IPS DF 6.9 (cell line): Measurements from ENCODE around the gene THSD4.

ENCODE experiments used
- DNase-seq: peaks from one replicate; pipeline ENCODE4 v3.0.0-alpha.2; 2013; ENCODE audit warnings: low read depth, low spot score
- H3K27ac ChIP-seq: one replicate; pipeline ENCODE4 v1.5.1; 2013; ENCODE audit warnings: low read length, control low read depth
- H3K27me3 ChIP-seq: 2 replicates; pipeline ENCODE4 v1.6.1; 2013; ENCODE audit warnings: mild to moderate bottlenecking, low read length; ENCODE audit not compliant: control insufficient read depth, insufficient read depth
- H3K36me3 ChIP-seq: 2 replicates; pipeline ENCODE4 v1.6.1; 2013; ENCODE audit warnings: low read length; ENCODE audit not compliant: control insufficient read depth, insufficient read depth
- H3K4me1 ChIP-seq: 2 replicates; pipeline ENCODE4 v1.6.1; 2013; ENCODE audit warnings: low read length; ENCODE audit not compliant: control insufficient read depth, insufficient read depth
- H3K4me3 ChIP-seq: 2 replicates; pipeline ENCODE4 v1.5.1; 2013; ENCODE audit warnings: mild to moderate bottlenecking, low read length
- H3K9me3 ChIP-seq: 2 replicates; pipeline ENCODE4 v1.6.1; 2013; ENCODE audit warnings: low read length, inconsistent platforms; ENCODE audit not compliant: control insufficient read depth, insufficient read depth
- WGBS: extraction: QIAGEN DNeasy Blood & Tissue Kit; methylation state at CpG from one replicate; pipeline ENCODE4 v1.1.7; 2013; ENCODE audit warnings: mixed read lengths, missing lambda C conversion rate; ENCODE audit not compliant: insufficient read length, insufficient coverage; 5-methylcytosine and 5-hydroxymethylcytosine counted together

The THSD4 gene

GRCh38 chr15:71611553-71612396 is 496.5 kb downstream of the THSD4 start:
- Histone ChIP-seq H3K4me3 (no peak overlapping the region), H3K27ac (no peak overlapping the region), H3K9me3 (no peaks in the 10 kb centered on the region), H3K4me1 (peaks cover 6% of the 10 kb centered on the region; the same call in 1 of the 2 replicates), H3K36me3 (no peaks in the 10 kb centered on the region), H3K27me3 (no peaks in the 10 kb centered on the region)
- DNase-seq = no peak
- no CpG with 5 or more reads among the region's 6 CpGs for WGBS

GRCh38 chr15:71612397-71612722 is 497.1 kb downstream of the THSD4 start:
- no CpG with 5 or more reads among the region's 1 CpG for WGBS
- H3K27ac ChIP-seq = no peak overlapping the region

GRCh38 chr15:71612869-71613268 is 497.6 kb downstream of the THSD4 start:
- no peak overlapping the region for H3K27ac ChIP-seq
- no CpG with 5 or more reads among the region's 2 CpGs for WGBS
- H3K9me3 ChIP-seq = no peaks in the 10 kb centered on the region
- no peak for DNase-seq
- H3K4me3 ChIP-seq = no peak overlapping the region
- H3K4me1 ChIP-seq = peaks cover 6% of the 10 kb centered on the region; the same call in 1 of the 2 replicates
- no peaks in the 10 kb centered on the region for H3K27me3 ChIP-seq
- H3K36me3 ChIP-seq = no peaks in the 10 kb centered on the region

More at GRCh38 chr15:71612397-71612722, 497.1 kb downstream of the THSD4 start:
- Histone ChIP-seq H3K4me1 (peaks cover 6% of the 10 kb centered on the region; the same call in 1 of the 2 replicates), H3K27me3 (no peaks in the 10 kb centered on the region), H3K36me3 (no peaks in the 10 kb centered on the region), H3K9me3 (no peaks in the 10 kb centered on the region), H3K4me3 (no peak overlapping the region)
- DNase-seq = no peak

- no peaks in the 10 kb centered on the region for H3K9me3 ChIP-seq
- no peak overlapping the region for H3K27ac ChIP-seq
- WGBS = no CpG with 5 or more reads among the region's 4 CpGs
- no peak for DNase-seq
- no peaks in the 10 kb centered on the region for H3K36me3 ChIP-seq
- no peak overlapping the region for H3K4me3 ChIP-seq
- H3K27me3 ChIP-seq = no peaks in the 10 kb centered on the region
- H3K4me1 ChIP-seq = no peaks in the 10 kb centered on the region
Measured at GRCh38 chr15:71623111-71623510, 507.8 kb downstream of the THSD4 start.

- no peak for DNase-seq
- WGBS = no CpG with 5 or more reads among the region's 4 CpGs
Measured at GRCh38 chr15:71626596-71627088, 511.4 kb downstream of the THSD4 start.

GRCh38 chr15:71627188-71627587 is 511.9 kb downstream of the THSD4 start:
- Histone ChIP-seq H3K36me3 (no peaks in the 10 kb centered on the region), H3K27me3 (no peaks in the 10 kb centered on the region), H3K9me3 (no peaks in the 10 kb centered on the region), H3K4me3 (no peak overlapping the region), H3K4me1 (no peaks in the 10 kb centered on the region), H3K27ac (no peak overlapping the region)
- WGBS = no CpG with 5 or more reads among the region's 2 CpGs
- no peak for DNase-seq

More at GRCh38 chr15:71626596-71627088, 511.4 kb downstream of the THSD4 start:
- Histone ChIP-seq H3K9me3 (no peaks in the 10 kb centered on the region), H3K36me3 (no peaks in the 10 kb centered on the region), H3K27ac (no peak overlapping the region), H3K4me1 (no peaks in the 10 kb centered on the region), H3K27me3 (no peaks in the 10 kb centered on the region), H3K4me3 (no peak overlapping the region)

- Histone ChIP-seq H3K4me1 (no peaks in the 10 kb centered on the region), H3K27ac (no peak overlapping the region), H3K9me3 (no peaks in the 10 kb centered on the region), H3K4me3 (no peak overlapping the region), H3K27me3 (no peaks in the 10 kb centered on the region), H3K36me3 (no peaks in the 10 kb centered on the region)
- DNase-seq = no peak
- no CpG with 5 or more reads among the region's 3 CpGs for WGBS
Measured at GRCh38 chr15:71627604-71628003, 512.3 kb downstream of the THSD4 start.

GRCh38 chr15:71628988-71629770 is 513.9 kb downstream of the THSD4 start:
- DNase-seq = no peak
- no peaks in the 10 kb centered on the region for H3K4me1 ChIP-seq
- H3K27ac ChIP-seq = no peak overlapping the region
- no peaks in the 10 kb centered on the region for H3K9me3 ChIP-seq
- WGBS = no CpG with 5 or more reads among the region's 11 CpGs
- no peaks in the 10 kb centered on the region for H3K36me3 ChIP-seq
- no peak overlapping the region for H3K4me3 ChIP-seq
- no peaks in the 10 kb centered on the region for H3K27me3 ChIP-seq

GRCh38 chr15:71629781-71630474 is 514.7 kb downstream of the THSD4 start:
- Histone ChIP-seq H3K4me3 (no peak overlapping the region), H3K4me1 (no peaks in the 10 kb centered on the region), H3K9me3 (no peaks in the 10 kb centered on the region), H3K36me3 (no peaks in the 10 kb centered on the region), H3K27ac (no peak overlapping the region), H3K27me3 (no peaks in the 10 kb centered on the region)
- no CpG with 5 or more reads among the region's 9 CpGs for WGBS
- DNase-seq = no peak

- no peaks in the 10 kb centered on the region for H3K4me1 ChIP-seq
- no peak for DNase-seq
- H3K27ac ChIP-seq = no peak overlapping the region
- H3K9me3 ChIP-seq = no peaks in the 10 kb centered on the region
- H3K4me3 ChIP-seq = no peak overlapping the region
- H3K27me3 ChIP-seq = no peaks in the 10 kb centered on the region
- WGBS = no CpG with 5 or more reads among the region's 2 CpGs
- no peaks in the 10 kb centered on the region for H3K36me3 ChIP-seq
Measured at GRCh38 chr15:71630475-71630809, 515.2 kb downstream of the THSD4 start.
